CD14-positive monocyte (primary cell): Measurements from ENCODE around the gene VAT1. TPM values are rescaled to one million over a fixed set of nuclear protein-coding genes. Genes with fewer than 3 reads are reported as not detected.
A peak's percentile ranks its signal among the peaks of the same experiment; 100 is the strongest.

ENCODE experiments used
- DNase-seq, 3 donors: peaks; one replicate each; pipeline ENCODE4 v3.0.0-alpha.2; 2011 to 2022
- H2AFZ ChIP-seq: 2 replicates; pipeline ENCODE4 v1.6.0; 2012; ENCODE audit warnings: mild to moderate bottlenecking, low read depth, low read length, inconsistent platforms; ENCODE audit not compliant: insufficient read depth, poor library complexity, severe bottlenecking
- H3K27ac ChIP-seq, 2 donors: 1 replicate in 1 of 2; 2 replicates in 1 of 2; pipeline ENCODE4 v1.5.1; 2012 to 2013; ENCODE audit warnings: low read length in 2 of 2, control low read depth in 1 of 2, inconsistent platforms in 1 of 2, low read depth in 1 of 2, mild to moderate bottlenecking in 1 of 2
- H3K27me3 ChIP-seq, 2 donors: one replicate each; pipeline versions ENCODE4 v1.6.0 to v1.6.1; 2011 to 2013; ENCODE audit warnings: low read length in 2 of 2; ENCODE audit not compliant: control insufficient read depth in 2 of 2, insufficient read depth in 2 of 2
- H3K36me3 ChIP-seq, 2 donors: replicated peaks in 1 of 2; 1 replicate in 1 of 2; 2 replicates in 1 of 2; pipeline versions ENCODE4 v1.5.1 to v1.6.1; 2012 to 2013; ENCODE audit warnings: low read length in 2 of 2, control low read depth in 1 of 2, inconsistent platforms in 1 of 2, mild to moderate bottlenecking in 1 of 2; ENCODE audit not compliant: insufficient read depth in 2 of 2, control insufficient read depth in 1 of 2
- H3K4me1 ChIP-seq, 2 donors: 1 replicate in 1 of 2; 2 replicates in 1 of 2; pipeline versions ENCODE4 v1.5.1 to v1.6.1; 2012 to 2013; ENCODE audit warnings: low read length in 2 of 2, control low read depth in 1 of 2, inconsistent platforms in 1 of 2, mild to moderate bottlenecking in 1 of 2, moderate library complexity in 1 of 2; ENCODE audit not compliant: insufficient read depth in 2 of 2, control insufficient read depth in 1 of 2
- H3K4me2 ChIP-seq: replicated peaks from 2 replicates; pipeline ENCODE3; 2012; ENCODE audit warnings: low read length, moderate library complexity, mild to moderate bottlenecking; ENCODE audit not compliant: poor library complexity, severe bottlenecking; ENCODE audit errors: extremely low read depth
- H3K4me3 ChIP-seq, 3 experiments: fragments of 200-600 bp in 1 of 3; sonication (generic) in 1 of 3; replicated peaks in 1 of 3; 1 replicate in 2 of 3; 2 replicates in 1 of 3; pipeline ENCODE4 v1.5.1; 2011 to 2013; ENCODE audit warnings: low read length in 3 of 3, mild to moderate bottlenecking in 3 of 3, control low read depth in 2 of 3, low read depth in 2 of 3, inconsistent platforms in 1 of 3, moderate library complexity in 1 of 3
- H3K79me2 ChIP-seq: 2 replicates; pipeline ENCODE4 v1.6.0; 2012; ENCODE audit warnings: mild to moderate bottlenecking, control low read depth, inconsistent platforms, low read length, moderate library complexity; ENCODE audit not compliant: insufficient read depth
- H3K9ac ChIP-seq: 2 replicates; pipeline ENCODE4 v1.6.0; 2017; ENCODE audit warnings: low read length, mild to moderate bottlenecking; ENCODE audit not compliant: insufficient read depth, poor library complexity, severe bottlenecking
- H3K9me3 ChIP-seq, 2 donors: replicated peaks in 1 of 2; 1 replicate in 1 of 2; 2 replicates in 1 of 2; pipeline versions ENCODE4 v1.5.1 to v1.6.1; 2012 to 2013; ENCODE audit warnings: low read length in 2 of 2, control low read depth in 1 of 2; ENCODE audit not compliant: control insufficient read depth in 1 of 2, insufficient read depth in 1 of 2
- H4K20me1 ChIP-seq: 2 replicates; pipeline ENCODE4 v1.6.0; 2012; ENCODE audit warnings: mild to moderate bottlenecking, low read length, control low read depth, moderate library complexity; ENCODE audit not compliant: insufficient read depth
- H3K27ac Mint-ChIP-seq, 7 donors: one replicate each; pipeline ENCODE4 v1.8.0; 2020; ENCODE audit warnings: mild to moderate bottlenecking in 7 of 7, mixed read lengths in 7 of 7, moderate library complexity in 6 of 7, inconsistent platforms in 2 of 7
- H3K27me3 Mint-ChIP-seq, 3 donors: one replicate each; pipeline ENCODE4 v1.8.0; 2021 to 2022; ENCODE audit warnings: low read depth in 3 of 3, mild to moderate bottlenecking in 3 of 3, mixed read lengths in 3 of 3, moderate library complexity in 3 of 3, inconsistent platforms in 1 of 3
- H3K36me3 Mint-ChIP-seq, 2 donors: one replicate each; pipeline ENCODE4 v1.8.0; 2020; ENCODE audit warnings: mixed read lengths in 2 of 2, inconsistent platforms in 1 of 2, mild to moderate bottlenecking in 1 of 2
- H3K4me1 Mint-ChIP-seq: one replicate; pipeline ENCODE4 v1.8.0; 2020; ENCODE audit warnings: mild to moderate bottlenecking, mixed read lengths
- H3K4me3 Mint-ChIP-seq, 2 donors: one replicate each; pipeline ENCODE4 v1.8.0; 2020; ENCODE audit warnings: mild to moderate bottlenecking in 2 of 2, mixed read lengths in 2 of 2, moderate library complexity in 1 of 2
- H3K9me3 Mint-ChIP-seq, 7 donors: one replicate each; pipeline ENCODE4 v1.8.0; 2020 to 2022; ENCODE audit warnings: mixed read lengths in 7 of 7, mild to moderate bottlenecking in 6 of 7, moderate library complexity in 6 of 7, inconsistent platforms in 2 of 7
- CTCF ChIP-seq: fragments of 200-600 bp; IDR thresholded peaks from one replicate; pipeline ENCODE4 v1.8.0; 2022; ENCODE audit warnings: antibody characterized with exemption, mild to moderate bottlenecking
- WGBS: methylation state at CpG from one replicate; pipeline ENCODE4 v1.1.5; 2013; ENCODE audit warnings: missing lambda C conversion rate; ENCODE audit not compliant: insufficient coverage; 5-methylcytosine and 5-hydroxymethylcytosine counted together
- intact Hi-C, 2 donors: fragments of 100-400 bp; cut with micrococcal nuclease; formaldehyde crosslinking; loops; one replicate each; pipeline versions ENCODE4 v1.15.0 to v1.15.1; 2023
- polyA plus RNA-seq, 3 donors: library from polyadenylated mRNA; depleted of rRNA in 1 of 3; unstranded in 2 of 3; stranded (reverse) in 1 of 3; fragments of 300-500 nt in 2 of 3; fragments of >200 nt in 1 of 3; fragmentation: Illumina TruSeq in 2 of 3; gene quantifications; 1 replicate in 2 of 3; 2 replicates in 1 of 3; pipeline ENCODE4 v1.2.3, GENCODE V29; 2012 to 2021

VAT1 gene
- polyA plus RNA-seq, 3 donors, result 12.7 to 39.5 (median 38.0) TPM

- H3K27me3 Mint-ChIP-seq, result peaks cover 0 to 5% (median 2%) of the 10 kb centered on the region in 3 donors
- no peaks in the 10 kb centered on the region for H3K9me3 Mint-ChIP-seq
- no peaks in the 10 kb centered on the region for H3K9me3 ChIP-seq
- no peak overlapping the region for H3K27ac ChIP-seq
- no peaks in the 10 kb centered on the region for H3K36me3 Mint-ChIP-seq
- H3K4me1 Mint-ChIP-seq, result peaks cover 4% of the 10 kb centered on the region
- no peak overlapping the region for H3K27ac Mint-ChIP-seq
- no peaks in the 10 kb centered on the region for H3K4me1 ChIP-seq
- H3K27me3 ChIP-seq, result no peaks in the 10 kb centered on the region
- no peak for DNase-seq
- H3K4me2 ChIP-seq, result no peak overlapping the region
- H2AFZ ChIP-seq, result no peak overlapping the region
- no peak for TF ChIP-seq CTCF
- no peak overlapping the region for H3K4me3 Mint-ChIP-seq
- H3K4me3 ChIP-seq, result no peak overlapping the region
- intact Hi-C loops, result no loop called here
- no peak overlapping the region for H3K9ac ChIP-seq
- no peaks in the 10 kb centered on the region for H3K36me3 ChIP-seq
- no peaks in the 10 kb centered on the region for H3K79me2 ChIP-seq
- no peaks in the 10 kb centered on the region for H4K20me1 ChIP-seq
- 96% methylated on average over 4 of the region's 5 CpGs for WGBS
Measured at GRCh38 chr17:42971589-42971988, 50.6 kb downstream of the VAT1 start.

GRCh38 chr17:42969001-42969581, 53.1 kb downstream of the VAT1 start:
- peaks cover under 1% of the 10 kb centered on the region for H3K79me2 ChIP-seq
- H3K27ac ChIP-seq, result no peak overlapping the region
- no peaks in the 10 kb centered on the region for H3K36me3 Mint-ChIP-seq
- H3K9me3 ChIP-seq, result no peaks in the 10 kb centered on the region
- H2AFZ ChIP-seq, result no peak overlapping the region
- H3K4me3 Mint-ChIP-seq, result no peak overlapping the region
- peaks cover 0 to 2% (median 0%) of the 10 kb centered on the region in 7 donors for H3K9me3 Mint-ChIP-seq
- no peaks in the 10 kb centered on the region for H4K20me1 ChIP-seq
- intact Hi-C loops, result no loop called here
- peaks cover 0 to 2% of the 10 kb centered on the region in 2 donors for H3K4me1 ChIP-seq
- H3K4me2 ChIP-seq, result no peak overlapping the region
- H3K9ac ChIP-seq, result no peak overlapping the region
- no peak overlapping the region for H3K4me3 ChIP-seq
- peaks cover 0 to 2% (median 0%) of the 10 kb centered on the region in 3 donors for H3K27me3 Mint-ChIP-seq
- TF ChIP-seq CTCF, result no peak
- no peaks in the 10 kb centered on the region for H3K36me3 ChIP-seq
- WGBS, result 86% methylated on average over 2 of the region's 5 CpGs
- peaks cover 8% of the 10 kb centered on the region for H3K4me1 Mint-ChIP-seq
- DNase-seq, result no peak
- peak overlapping the region in 1 of 7 donors; percentile 25 for H3K27ac Mint-ChIP-seq
- no peaks in the 10 kb centered on the region for H3K27me3 ChIP-seq
